Measurements from ENCODE around the gene PCDHB1. TPM values are rescaled to one million over a fixed set of nuclear protein-coding genes. Genes with fewer than 3 reads are reported as not detected.
A peak's percentile ranks its signal among the peaks of the same experiment; 100 is the strongest.

The PCDHB1 gene
- polyA plus RNA-seq, 2 of the 4 experiments (the other 2 are of a cell fraction), result not detected

DNA sequence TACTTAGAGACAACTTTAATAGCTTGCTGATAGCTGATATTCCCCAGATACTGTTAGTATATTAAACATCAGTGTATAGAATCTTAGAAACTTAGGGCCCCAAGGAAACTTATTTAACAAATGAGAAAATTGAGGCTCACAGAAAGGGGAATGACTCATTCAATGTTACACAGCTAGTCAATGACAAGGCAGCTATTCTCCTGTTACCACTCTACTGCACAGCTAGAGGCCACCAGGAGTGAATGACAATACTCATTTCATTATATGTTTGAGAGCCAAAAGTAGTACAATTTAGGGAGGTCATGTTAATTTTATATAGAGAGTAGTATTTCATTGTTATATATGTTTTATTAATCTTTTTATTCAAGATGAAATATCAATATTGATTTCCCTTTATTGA is 33.2 kb upstream of the PCDHB1 start:
- Histone ChIP-seq H3K27ac (no peak overlapping the region), H3K9me3 (no peaks in the 10 kb centered on the region), H3K4me2 (no peak overlapping the region), H3K4me1 (no peaks in the 10 kb centered on the region), H3K4me3 (no peak overlapping the region)
- CTCF ChIA-PET, result interaction anchor here (0.9 to 2.8 kb wide), 4 partner anchors 23 to 196 kb away, joined by 3 to 17 read pairs (median 6); partner anchors contain the start of gene PCDHA5
- POLR2A ChIA-PET, result no interaction called here
- FAIRE-seq, result no peak
- TF ChIP-seq PHF8 (IDR thresholded peaks at IDR 0.05; ENCODE audit: borderline replicate concordance, low read depth), result no peak
- TF ChIP-seq FOSL2 (IDR thresholded peaks at IDR 0.05), result no peak
- 0 out of 2 replicates have a peak, but pooled peaks have one; percentile 13 for TF ChIP-seq FOSL2 (CRISPR knock-in tag; IDR thresholded peaks at IDR 0.05)
- ATAC-seq, result 0 out of 6 replicates have a peak, but pooled peaks of 1 of the 2 experiments have one; percentile 54
- DNase-seq (ENCODE audit: low read depth in 1 of 2, low spot score in 1 of 2), result no peak

DNA sequence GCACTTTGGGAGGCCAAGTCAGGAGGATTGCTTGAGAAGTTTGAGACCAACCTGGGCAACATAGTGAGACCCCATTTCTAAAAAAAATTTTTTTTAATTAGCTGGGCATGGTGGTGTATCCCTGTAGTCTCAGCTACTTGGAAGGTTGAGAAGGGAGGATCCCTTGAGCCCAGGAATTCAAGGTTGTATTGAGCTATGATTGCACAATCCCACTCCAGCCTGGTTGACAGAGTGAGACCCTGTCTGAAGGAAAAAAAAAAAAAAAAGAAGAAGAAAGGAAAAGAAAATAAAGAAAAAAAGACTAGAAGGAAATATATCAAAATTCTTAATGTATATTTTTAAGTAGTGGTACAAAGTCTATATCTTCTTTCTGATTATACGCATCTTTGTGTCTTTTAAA is 28.8 kb upstream of the PCDHB1 start:
- DNase-seq (ENCODE audit: low read depth in 1 of 2, low spot score in 1 of 2) (no peak), FAIRE-seq (no peak), ATAC-seq (no peak)
- Histone ChIP-seq H3K9me3 (no peaks in the 10 kb centered on the region), H3K4me1 (no peaks in the 10 kb centered on the region), H3K4me3 (no peak overlapping the region), H3K27ac (no peak overlapping the region), H3K4me2 (no peak overlapping the region)
- ChIA-PET POLR2A (no interaction called here), CTCF (interaction anchor here (1.7 kb wide), 1 partner anchor 96 kb away, joined by 4 read pairs; the partner anchor contains the start of gene PCDHAC1)
- TF ChIP-seq, protein P1, sequence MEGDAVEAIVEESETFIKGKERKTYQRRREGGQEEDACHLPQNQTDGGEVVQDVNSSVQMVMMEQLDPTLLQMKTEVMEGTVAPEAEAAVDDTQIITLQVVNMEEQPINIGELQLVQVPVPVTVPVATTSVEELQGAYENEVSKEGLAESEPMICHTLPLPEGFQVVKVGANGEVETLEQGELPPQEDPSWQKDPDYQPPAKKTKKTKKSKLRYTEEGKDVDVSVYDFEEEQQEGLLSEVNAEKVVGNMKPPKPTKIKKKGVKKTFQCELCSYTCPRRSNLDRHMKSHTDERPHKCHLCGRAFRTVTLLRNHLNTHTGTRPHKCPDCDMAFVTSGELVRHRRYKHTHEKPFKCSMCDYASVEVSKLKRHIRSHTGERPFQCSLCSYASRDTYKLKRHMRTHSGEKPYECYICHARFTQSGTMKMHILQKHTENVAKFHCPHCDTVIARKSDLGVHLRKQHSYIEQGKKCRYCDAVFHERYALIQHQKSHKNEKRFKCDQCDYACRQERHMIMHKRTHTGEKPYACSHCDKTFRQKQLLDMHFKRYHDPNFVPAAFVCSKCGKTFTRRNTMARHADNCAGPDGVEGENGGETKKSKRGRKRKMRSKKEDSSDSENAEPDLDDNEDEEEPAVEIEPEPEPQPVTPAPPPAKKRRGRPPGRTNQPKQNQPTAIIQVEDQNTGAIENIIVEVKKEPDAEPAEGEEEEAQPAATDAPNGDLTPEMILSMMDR (IDR thresholded peaks at IDR 0.05), result no peak
- TF ChIP-seq, protein P2, sequence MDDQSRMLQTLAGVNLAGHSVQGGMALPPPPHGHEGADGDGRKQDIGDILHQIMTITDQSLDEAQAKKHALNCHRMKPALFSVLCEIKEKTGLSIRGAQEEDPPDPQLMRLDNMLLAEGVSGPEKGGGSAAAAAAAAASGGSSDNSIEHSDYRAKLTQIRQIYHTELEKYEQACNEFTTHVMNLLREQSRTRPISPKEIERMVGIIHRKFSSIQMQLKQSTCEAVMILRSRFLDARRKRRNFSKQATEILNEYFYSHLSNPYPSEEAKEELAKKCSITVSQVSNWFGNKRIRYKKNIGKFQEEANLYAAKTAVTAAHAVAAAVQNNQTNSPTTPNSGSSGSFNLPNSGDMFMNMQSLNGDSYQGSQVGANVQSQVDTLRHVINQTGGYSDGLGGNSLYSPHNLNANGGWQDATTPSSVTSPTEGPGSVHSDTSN (IDR thresholded peaks at IDR 0.05), result no peak
- TF ChIP-seq, protein P3, sequence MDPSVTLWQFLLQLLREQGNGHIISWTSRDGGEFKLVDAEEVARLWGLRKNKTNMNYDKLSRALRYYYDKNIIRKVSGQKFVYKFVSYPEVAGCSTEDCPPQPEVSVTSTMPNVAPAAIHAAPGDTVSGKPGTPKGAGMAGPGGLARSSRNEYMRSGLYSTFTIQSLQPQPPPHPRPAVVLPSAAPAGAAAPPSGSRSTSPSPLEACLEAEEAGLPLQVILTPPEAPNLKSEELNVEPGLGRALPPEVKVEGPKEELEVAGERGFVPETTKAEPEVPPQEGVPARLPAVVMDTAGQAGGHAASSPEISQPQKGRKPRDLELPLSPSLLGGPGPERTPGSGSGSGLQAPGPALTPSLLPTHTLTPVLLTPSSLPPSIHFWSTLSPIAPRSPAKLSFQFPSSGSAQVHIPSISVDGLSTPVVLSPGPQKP (IDR thresholded peaks at IDR 0.05; ENCODE audit: low read depth, low read length), result no peak
- TF ChIP-seq POLR2A (IDR thresholded peaks at IDR 0.05; ENCODE audit: low read length) (no peak), SREBF2 (IDR thresholded peaks at IDR 0.05) (no peak), CBX2 (IDR thresholded peaks at IDR 0.05; ENCODE audit: borderline replicate concordance, low read depth) (no peak), FOSB (CRISPR knock-in tag; IDR thresholded peaks at IDR 0.05) (no peak)
- TF ChIP-seq, protein P4, sequence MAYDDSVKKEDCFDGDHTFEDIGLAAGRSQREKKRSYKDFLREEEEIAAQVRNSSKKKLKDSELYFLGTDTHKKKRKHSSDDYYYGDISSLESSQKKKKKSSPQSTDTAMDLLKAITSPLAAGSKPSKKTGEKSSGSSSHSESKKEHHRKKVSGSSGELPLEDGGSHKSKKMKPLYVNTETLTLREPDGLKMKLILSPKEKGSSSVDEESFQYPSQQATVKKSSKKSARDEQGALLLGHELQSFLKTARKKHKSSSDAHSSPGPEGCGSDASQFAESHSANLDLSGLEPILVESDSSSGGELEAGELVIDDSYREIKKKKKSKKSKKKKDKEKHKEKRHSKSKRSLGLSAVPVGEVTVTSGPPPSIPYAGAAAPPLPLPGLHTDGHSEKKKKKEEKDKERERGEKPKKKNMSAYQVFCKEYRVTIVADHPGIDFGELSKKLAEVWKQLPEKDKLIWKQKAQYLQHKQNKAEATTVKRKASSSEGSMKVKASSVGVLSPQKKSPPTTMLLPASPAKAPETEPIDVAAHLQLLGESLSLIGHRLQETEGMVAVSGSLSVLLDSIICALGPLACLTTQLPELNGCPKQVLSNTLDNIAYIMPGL (CRISPR knock-in tag; IDR thresholded peaks at IDR 0.05; ENCODE audit: borderline replicate concordance), result no peak
- 90% methylated on average over 1 of the region's 1 CpG for WGBS (ENCODE audit: missing lambda C conversion rate)

DNA sequence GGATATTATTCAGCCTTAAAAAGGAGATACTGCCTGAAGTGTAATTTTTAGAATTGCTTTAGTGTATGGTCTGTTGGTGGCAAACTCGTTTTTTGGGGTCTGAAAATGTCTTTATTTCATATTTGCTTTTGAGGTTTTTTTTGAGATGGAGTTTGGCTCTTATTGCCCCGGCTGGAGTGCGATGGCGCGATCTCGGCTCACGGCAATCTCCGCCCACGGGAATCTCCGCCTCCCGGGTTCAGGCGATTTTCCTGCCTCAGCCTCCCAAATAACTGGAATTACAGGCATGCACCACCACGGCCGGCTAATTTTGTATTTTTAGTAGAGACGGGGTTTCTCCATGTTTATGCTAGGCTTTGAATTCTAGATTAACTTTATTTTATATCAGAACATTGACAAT is 20.2 kb upstream of the PCDHB1 start:
- CTCF ChIA-PET, result no interaction called here
- WGBS (ENCODE audit: missing lambda C conversion rate), result 77% methylated on average over 15 of the region's 15 CpGs

More for the DNA sequence above, 20.2 kb upstream of the PCDHB1 start:
- H3K4me3 ChIP-seq, result no peak overlapping the region
- H3K4me2 ChIP-seq, result no peak overlapping the region
- FAIRE-seq (no peak), ATAC-seq (no peak), DNase-seq (ENCODE audit: low read depth in 1 of 2, low spot score in 1 of 2) (no peak)
- POLR2A ChIA-PET, result no interaction called here
- TF ChIP-seq MAZ (IDR thresholded peaks at IDR 0.05; ENCODE audit: borderline replicate concordance, low read depth, low read length) (no peak), TP53 (CRISPR knock-in tag; IDR thresholded peaks at IDR 0.05) (no peak)
- TF ChIP-seq, protein P2 (IDR thresholded peaks at IDR 0.05), result no peak
- TF ChIP-seq, protein P4 (CRISPR knock-in tag; IDR thresholded peaks at IDR 0.05; ENCODE audit: borderline replicate concordance), result no peak
- H3K4me1 ChIP-seq, result no peaks in the 10 kb centered on the region
- H3K9me3 ChIP-seq, result no peaks in the 10 kb centered on the region
- no peak overlapping the region for H3K27ac ChIP-seq

All from A549 (cell line).